Measurements from ENCODE around the gene MRPL18.

The MRPL18 gene

DNA sequence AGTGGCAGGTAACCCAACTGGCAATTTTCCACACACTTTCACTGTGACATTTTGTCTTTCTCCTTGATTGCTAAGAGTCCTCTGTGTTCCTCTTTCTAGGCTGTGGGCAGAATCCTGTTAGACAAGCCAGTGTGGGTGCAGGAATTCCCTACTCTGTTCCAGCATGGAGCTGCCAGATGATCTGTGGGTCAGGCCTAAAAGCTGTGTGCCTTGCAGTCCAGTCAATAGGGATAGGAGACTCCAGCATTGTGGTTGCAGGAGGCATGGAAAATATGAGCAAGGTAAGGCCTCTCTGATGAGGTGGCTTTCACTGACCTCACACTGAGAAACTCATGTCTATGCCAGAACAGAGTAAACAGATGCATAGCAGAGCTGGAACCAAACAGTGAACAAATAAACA lies 23.4 kb upstream of the MRPL18 start:
- Histone ChIP-seq H3K4me3 (ENCODE audit: low read depth, low read length) (no peak overlapping the region), H3K27me3 (ENCODE audit: insufficient read depth, low read depth, severe bottlenecking) (no peaks in the 10 kb centered on the region), H3K27ac (no peak overlapping the region), H3K36me3 (peaks cover 96% of the 10 kb centered on the region), H3K9me3 (ENCODE audit: severe bottlenecking) (no peaks in the 10 kb centered on the region)
- TF ChIP-seq, protein P1, sequence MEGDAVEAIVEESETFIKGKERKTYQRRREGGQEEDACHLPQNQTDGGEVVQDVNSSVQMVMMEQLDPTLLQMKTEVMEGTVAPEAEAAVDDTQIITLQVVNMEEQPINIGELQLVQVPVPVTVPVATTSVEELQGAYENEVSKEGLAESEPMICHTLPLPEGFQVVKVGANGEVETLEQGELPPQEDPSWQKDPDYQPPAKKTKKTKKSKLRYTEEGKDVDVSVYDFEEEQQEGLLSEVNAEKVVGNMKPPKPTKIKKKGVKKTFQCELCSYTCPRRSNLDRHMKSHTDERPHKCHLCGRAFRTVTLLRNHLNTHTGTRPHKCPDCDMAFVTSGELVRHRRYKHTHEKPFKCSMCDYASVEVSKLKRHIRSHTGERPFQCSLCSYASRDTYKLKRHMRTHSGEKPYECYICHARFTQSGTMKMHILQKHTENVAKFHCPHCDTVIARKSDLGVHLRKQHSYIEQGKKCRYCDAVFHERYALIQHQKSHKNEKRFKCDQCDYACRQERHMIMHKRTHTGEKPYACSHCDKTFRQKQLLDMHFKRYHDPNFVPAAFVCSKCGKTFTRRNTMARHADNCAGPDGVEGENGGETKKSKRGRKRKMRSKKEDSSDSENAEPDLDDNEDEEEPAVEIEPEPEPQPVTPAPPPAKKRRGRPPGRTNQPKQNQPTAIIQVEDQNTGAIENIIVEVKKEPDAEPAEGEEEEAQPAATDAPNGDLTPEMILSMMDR (IDR thresholded peaks at IDR 0.05; ENCODE audit: low read depth, low read length): no peak
- no peak for DNase-seq

DNA sequence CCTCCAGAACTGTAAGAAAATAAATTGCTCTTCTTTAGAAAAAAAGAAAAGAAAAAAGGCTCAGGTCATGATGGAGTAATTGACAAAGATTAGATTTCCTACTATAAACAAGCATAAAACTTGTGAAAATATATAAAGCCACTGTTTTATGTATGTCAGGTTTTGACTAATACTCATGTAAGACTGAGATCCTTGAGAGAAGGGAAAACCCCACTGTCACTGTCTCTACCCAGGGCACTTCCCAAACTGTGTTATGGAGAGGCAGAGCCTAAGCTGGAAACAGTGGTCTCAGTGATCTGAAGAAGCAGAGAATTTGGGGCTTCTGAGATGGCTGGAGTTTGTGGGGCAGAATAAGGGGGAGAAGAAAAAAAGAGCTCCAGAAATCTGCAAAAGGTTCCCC lies 20.8 kb upstream of the MRPL18 start:
- Histone ChIP-seq H3K36me3 (peaks cover 91% of the 10 kb centered on the region), H3K27ac (no peak overlapping the region)

DNA sequence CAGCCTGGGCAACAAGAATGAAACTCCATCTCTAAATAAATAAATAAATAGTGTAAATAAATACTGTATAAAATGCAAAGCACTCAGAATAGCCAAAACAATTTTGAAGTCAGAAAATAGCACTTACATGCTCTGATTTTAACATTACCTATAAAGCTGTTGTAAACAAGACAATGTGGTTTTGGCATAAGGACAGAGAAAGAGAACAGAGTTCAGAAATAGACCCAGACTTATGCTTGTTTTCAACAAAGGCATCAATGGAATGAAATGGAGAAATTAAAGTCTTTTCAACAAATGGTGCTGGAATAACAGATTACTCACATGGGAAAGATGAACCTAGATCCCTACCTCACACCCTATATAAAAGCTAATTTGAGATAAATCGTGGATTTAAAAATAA lies 18.1 kb upstream of the MRPL18 start:
- Histone ChIP-seq H3K36me3 (peaks cover 91% of the 10 kb centered on the region), H3K4me3 (ENCODE audit: low read depth, low read length) (no peak overlapping the region), H3K27ac (no peak overlapping the region), H3K27me3 (ENCODE audit: insufficient read depth, low read depth, severe bottlenecking) (no peaks in the 10 kb centered on the region), H3K9me3 (ENCODE audit: severe bottlenecking) (no peaks in the 10 kb centered on the region)
- DNase-seq: no peak
- TF ChIP-seq, protein P1 (IDR thresholded peaks at IDR 0.05; ENCODE audit: low read depth, low read length): no peak

More for the DNA sequence above, 20.8 kb upstream of the MRPL18 start:
- TF ChIP-seq, protein P1 (IDR thresholded peaks at IDR 0.05; ENCODE audit: low read depth, low read length): no peak
- H3K9me3 ChIP-seq (ENCODE audit: severe bottlenecking): no peaks in the 10 kb centered on the region
- no peaks in the 10 kb centered on the region for H3K27me3 ChIP-seq (ENCODE audit: insufficient read depth, low read depth, severe bottlenecking)
- H3K4me3 ChIP-seq (ENCODE audit: low read depth, low read length): no peak overlapping the region
- DNase-seq: no peak

DNA sequence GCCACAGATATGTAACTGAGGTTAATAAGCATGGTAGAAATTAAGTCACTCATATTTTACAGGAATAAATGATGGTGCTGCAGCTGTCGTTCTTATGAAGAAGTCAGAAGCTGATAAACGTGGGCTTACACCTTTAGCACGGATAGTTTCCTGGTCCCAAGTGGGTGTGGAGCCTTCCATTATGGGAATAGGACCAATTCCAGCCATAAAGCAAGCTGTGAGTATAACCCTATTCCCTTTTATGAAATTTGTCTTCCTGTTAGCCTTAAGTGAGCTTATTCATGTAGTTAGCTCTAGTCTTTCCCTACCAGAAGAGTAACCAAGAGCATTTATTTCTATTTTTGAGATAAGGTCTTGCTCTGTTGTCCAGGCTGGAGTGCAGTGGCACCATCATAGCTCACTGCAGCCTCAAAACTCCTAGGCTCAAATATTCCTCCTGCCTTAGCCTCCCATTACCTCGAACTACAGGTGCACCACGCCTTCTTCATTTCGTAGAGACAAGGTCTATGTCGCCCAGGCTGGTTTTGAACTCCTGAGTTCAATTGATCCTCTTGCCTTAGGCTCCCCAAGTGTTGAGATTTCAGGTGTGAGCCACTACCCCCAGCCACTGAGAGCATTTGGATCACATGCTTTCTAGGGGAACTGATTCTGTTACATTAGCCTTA lies 12.9 kb upstream of the MRPL18 start:
- Histone ChIP-seq H3K4me3 (ENCODE audit: low read depth, low read length) (no peak overlapping the region), H3K9me3 (ENCODE audit: severe bottlenecking) (no peaks in the 10 kb centered on the region), H3K27me3 (ENCODE audit: insufficient read depth, low read depth, severe bottlenecking) (no peaks in the 10 kb centered on the region), H3K36me3 (peaks cover 91% of the 10 kb centered on the region), H3K27ac (no peak overlapping the region)
- TF ChIP-seq, protein P1 (IDR thresholded peaks at IDR 0.05; ENCODE audit: low read depth, low read length): no peak
- DNase-seq: no peak

DNA sequence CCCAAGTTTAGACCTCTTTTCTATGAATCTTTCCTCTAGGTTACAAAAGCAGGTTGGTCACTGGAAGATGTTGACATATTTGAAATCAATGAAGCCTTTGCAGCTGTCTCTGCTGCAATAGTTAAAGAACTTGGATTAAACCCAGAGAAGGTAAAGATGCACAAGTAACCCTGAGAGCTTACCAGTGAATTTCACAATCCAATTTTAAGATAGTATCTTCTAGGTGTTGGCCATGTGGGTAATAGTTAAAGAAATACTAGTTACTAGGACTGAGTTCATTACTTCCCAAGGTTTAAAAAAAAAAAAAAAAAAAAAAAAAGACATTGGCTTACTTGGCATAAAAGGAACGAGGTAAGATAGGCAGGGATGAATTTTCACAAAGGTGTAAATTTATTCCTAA lies 12.1 kb upstream of the MRPL18 start:
- Histone ChIP-seq H3K36me3 (peaks cover 91% of the 10 kb centered on the region), H3K27ac (no peak overlapping the region), H3K27me3 (ENCODE audit: insufficient read depth, low read depth, severe bottlenecking) (no peaks in the 10 kb centered on the region), H3K9me3 (ENCODE audit: severe bottlenecking) (no peaks in the 10 kb centered on the region), H3K4me3 (ENCODE audit: low read depth, low read length) (no peak overlapping the region)
- TF ChIP-seq, protein P1 (IDR thresholded peaks at IDR 0.05; ENCODE audit: low read depth, low read length): no peak
- no peak for DNase-seq

DNA sequence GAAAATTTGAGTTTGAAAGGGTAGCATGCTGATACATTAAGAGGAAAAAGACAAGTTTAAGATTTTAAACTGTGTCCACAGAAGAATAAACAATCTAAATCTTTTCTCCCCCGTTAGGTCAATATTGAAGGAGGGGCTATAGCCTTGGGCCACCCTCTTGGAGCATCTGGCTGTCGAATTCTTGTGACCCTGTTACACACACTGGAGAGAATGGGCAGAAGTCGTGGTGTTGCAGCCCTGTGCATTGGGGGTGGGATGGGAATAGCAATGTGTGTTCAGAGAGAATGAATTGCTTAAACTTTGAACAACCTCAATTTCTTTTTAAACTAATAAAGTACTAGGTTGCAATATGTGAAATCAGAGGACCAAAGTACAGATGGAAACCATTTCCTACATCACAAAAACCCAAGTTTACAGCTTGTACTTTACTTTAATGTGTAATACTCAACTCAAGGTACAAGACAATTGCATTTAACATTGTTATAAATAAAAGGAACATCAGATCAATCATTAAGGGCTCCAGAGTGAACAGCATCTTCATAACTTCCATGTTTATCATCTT lies 11.6 kb upstream of the MRPL18 start:
- no peak overlapping the region for H3K27ac ChIP-seq
- TF ChIP-seq, protein P1 (IDR thresholded peaks at IDR 0.05; ENCODE audit: low read depth, low read length): no peak
- DNase-seq: no peak

More for the DNA sequence above, 11.6 kb upstream of the MRPL18 start:
- H3K36me3 ChIP-seq: peaks cover 94% of the 10 kb centered on the region
- H3K9me3 ChIP-seq (ENCODE audit: severe bottlenecking): no peaks in the 10 kb centered on the region
- no peaks in the 10 kb centered on the region for H3K27me3 ChIP-seq (ENCODE audit: insufficient read depth, low read depth, severe bottlenecking)
- H3K4me3 ChIP-seq (ENCODE audit: low read depth, low read length): no peak overlapping the region
